Activated naive CD8-positive, alpha-beta T cell treated with anti-CD3 and anti-CD28 coated beads, Interleukin-2, amount 50 U/mL, for 24 hours (primary cell): Measurements from ENCODE around the gene DRD2.

Experiments used
- ATAC-seq: fragments of 150-1000 bp; cut with Tn5 transposase; one replicate; pipeline ENCODE4 v1.10.0; 2021
- DNase-seq: peaks from one replicate; pipeline ENCODE4 v3.0.0; 2021
- H3K27ac Mint-ChIP-seq: one replicate; pipeline ENCODE4 v1.8.0; 2021; ENCODE audit warnings: mild to moderate bottlenecking, mixed read lengths
- H3K27me3 Mint-ChIP-seq: one replicate; pipeline ENCODE4 v1.8.0; 2021; ENCODE audit warnings: mixed read lengths
- H3K36me3 Mint-ChIP-seq: one replicate; pipeline ENCODE4 v1.8.0; 2021; ENCODE audit warnings: low read depth, mixed read lengths
- H3K4me1 Mint-ChIP-seq: one replicate; pipeline ENCODE4 v1.8.0; 2021; ENCODE audit warnings: mixed read lengths
- H3K4me3 Mint-ChIP-seq: one replicate; pipeline ENCODE4 v1.8.0; 2021; ENCODE audit warnings: mild to moderate bottlenecking, moderate library complexity, mixed read lengths
- H3K9me3 Mint-ChIP-seq: one replicate; pipeline ENCODE4 v1.8.0; 2021; ENCODE audit warnings: mixed read lengths

Gene DRD2

DNA sequence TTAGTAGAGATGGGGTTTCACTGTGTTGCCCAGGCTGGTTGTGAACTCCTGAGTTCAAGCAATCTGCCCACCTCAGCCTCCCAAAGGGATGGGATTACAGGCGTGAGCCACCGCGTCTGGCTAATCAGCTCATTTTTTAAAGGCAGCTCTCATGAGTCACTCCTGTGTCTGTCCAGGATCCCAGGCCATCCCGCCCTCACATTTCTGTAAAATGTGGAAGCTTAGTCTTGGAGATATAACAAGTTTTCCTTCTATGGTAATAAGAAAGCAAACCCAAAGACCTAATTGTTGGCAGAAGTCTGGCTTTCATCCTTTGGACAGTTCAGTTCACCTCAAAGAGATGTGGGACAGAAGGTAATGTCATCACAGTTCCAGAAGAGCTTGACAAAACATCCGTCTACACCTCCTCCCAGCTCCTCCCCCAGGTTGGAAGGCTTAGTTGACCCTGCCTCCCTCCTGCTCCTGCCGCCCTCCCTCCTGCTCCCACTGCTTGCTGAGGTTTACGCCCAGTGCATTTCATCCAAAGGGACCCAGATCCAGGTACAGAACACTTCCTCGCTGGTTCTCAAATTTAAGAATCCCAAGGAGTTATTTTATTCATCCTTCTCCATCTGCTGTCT is 6.4 kb downstream of the DRD2 start:
- DNase-seq (no peak), ATAC-seq (no peak)
- Mint-ChIP-seq H3K9me3 (no peaks in the 10 kb centered on the region), H3K27me3 (peaks cover 32% of the 10 kb centered on the region), H3K4me3 (no peak overlapping the region), H3K27ac (no peak overlapping the region), H3K36me3 (no peaks in the 10 kb centered on the region), H3K4me1 (no peaks in the 10 kb centered on the region)

DNA sequence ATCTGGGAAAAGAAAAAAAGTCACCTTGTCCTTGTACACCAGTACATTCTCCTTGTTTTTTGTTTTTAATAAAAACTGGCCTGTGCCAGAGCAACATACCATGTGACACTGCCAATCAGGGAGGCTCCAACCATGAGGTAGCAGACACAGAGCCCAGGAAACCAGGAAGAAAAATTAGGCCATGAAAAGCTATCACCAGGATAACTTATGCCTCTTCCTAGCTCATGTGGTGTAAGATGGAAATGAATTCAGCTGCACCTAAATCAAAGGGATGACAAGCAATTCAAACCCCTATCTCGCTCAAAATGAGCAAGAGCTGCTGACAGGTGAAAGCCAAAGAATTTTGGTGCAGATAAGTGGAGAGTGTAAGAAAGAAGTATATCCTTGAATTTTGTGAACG is 7.7 kb downstream of the DRD2 start:
- H3K36me3 Mint-ChIP-seq: no peaks in the 10 kb centered on the region

DNA sequence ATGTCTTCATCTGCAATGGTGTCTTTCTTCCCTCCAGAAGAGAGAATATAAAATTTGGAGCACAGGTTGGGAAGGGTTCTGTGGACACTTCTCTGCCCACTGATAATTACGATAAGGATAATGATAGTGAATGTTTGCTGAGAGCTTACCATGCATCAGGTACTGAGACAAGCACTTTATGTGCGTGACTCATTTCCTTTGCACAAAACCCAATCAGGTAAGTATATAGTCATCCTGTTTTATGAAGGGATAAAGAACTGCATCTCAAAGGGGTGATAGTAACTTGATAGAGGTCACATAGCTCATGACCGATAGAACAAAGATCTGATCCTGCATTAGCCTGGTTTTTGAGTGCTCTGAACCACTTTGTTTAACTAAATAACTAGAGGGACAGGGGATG is 9.4 kb downstream of the DRD2 start:
- ATAC-seq (no peak), DNase-seq (no peak)
- H3K9me3 Mint-ChIP-seq: no peaks in the 10 kb centered on the region
- peaks cover 15% of the 10 kb centered on the region for H3K27me3 Mint-ChIP-seq
- H3K4me1 Mint-ChIP-seq: no peaks in the 10 kb centered on the region
- no peak overlapping the region for H3K27ac Mint-ChIP-seq
- no peaks in the 10 kb centered on the region for H3K36me3 Mint-ChIP-seq
- no peak overlapping the region for H3K4me3 Mint-ChIP-seq

More for the DNA sequence above, 7.7 kb downstream of the DRD2 start:
- Mint-ChIP-seq H3K4me1 (no peaks in the 10 kb centered on the region), H3K9me3 (no peaks in the 10 kb centered on the region), H3K27me3 (peaks cover 23% of the 10 kb centered on the region), H3K27ac (no peak overlapping the region), H3K4me3 (no peak overlapping the region)
- ATAC-seq (no peak), DNase-seq (no peak)

DNA sequence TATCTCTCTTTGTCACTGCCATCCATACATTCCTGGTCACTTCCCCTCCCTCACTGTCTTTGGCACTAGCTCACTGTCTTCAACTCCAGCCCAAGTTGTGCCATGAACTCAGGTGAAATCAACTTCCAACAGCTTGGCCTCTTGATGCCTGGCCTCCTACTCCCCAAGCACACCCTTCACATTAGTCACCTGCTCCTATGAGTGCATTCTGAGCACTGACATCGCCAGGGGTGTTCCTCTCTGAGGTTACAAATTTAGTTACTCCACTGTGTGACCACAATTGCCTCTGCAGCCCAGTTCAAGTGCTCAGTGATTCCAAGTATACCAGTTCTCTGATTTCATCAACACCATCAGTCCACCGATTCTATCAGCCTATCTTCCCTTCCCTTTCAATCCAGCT is 10.8 kb downstream of the DRD2 start:
- Mint-ChIP-seq H3K4me1 (no peaks in the 10 kb centered on the region), H3K4me3 (no peak overlapping the region), H3K9me3 (no peaks in the 10 kb centered on the region), H3K27ac (no peak overlapping the region), H3K27me3 (peaks cover 12% of the 10 kb centered on the region), H3K36me3 (no peaks in the 10 kb centered on the region)
- no peak for DNase-seq
- no peak for ATAC-seq

DNA sequence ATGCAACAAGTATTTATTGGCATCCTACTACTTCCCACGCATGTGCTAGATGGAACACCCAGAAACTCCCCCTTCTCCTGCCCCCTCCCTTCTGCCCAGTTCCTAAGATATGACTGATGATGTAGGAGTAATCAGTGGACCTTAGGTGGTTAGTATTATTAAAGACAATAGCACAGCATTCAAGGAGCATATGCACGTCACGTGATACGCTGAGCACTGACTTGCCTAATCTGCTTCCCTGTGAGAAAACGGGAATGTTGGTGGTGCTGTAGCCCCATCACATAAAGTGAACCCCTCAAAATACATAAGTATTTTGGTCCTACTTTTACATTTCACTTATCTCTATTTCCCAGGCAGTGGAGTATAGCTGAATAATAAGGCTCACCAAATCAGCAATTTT is 12.4 kb downstream of the DRD2 start:
- ATAC-seq (no peak), DNase-seq (no peak)
- Mint-ChIP-seq H3K4me1 (no peaks in the 10 kb centered on the region), H3K27ac (no peak overlapping the region), H3K9me3 (no peaks in the 10 kb centered on the region), H3K36me3 (no peaks in the 10 kb centered on the region), H3K4me3 (no peak overlapping the region), H3K27me3 (peaks cover 6% of the 10 kb centered on the region)

DNA sequence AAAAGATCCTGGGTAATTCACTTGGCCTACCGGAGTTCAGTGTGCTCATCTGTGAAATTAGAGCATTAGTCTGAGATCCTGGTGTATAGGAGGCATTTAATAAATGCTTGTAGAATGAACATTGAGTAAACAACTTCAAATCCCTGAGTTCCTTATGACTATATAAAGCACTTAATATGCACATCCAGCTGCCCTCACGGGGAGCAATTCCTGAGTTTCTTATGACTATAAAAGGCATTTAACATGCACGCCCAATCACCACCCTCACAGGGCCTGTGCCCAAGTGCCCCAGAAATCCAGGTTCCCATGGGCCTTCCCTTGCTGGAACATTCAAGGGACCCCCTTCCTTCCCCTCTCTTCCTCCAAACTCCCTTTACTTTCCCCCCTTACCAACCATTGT is 13.6 kb downstream of the DRD2 start:
- Mint-ChIP-seq H3K36me3 (no peaks in the 10 kb centered on the region), H3K9me3 (no peaks in the 10 kb centered on the region), H3K4me3 (no peak overlapping the region), H3K4me1 (no peaks in the 10 kb centered on the region), H3K27ac (no peak overlapping the region), H3K27me3 (peaks cover 6% of the 10 kb centered on the region)
- no peak for DNase-seq
- no peak for ATAC-seq

DNA sequence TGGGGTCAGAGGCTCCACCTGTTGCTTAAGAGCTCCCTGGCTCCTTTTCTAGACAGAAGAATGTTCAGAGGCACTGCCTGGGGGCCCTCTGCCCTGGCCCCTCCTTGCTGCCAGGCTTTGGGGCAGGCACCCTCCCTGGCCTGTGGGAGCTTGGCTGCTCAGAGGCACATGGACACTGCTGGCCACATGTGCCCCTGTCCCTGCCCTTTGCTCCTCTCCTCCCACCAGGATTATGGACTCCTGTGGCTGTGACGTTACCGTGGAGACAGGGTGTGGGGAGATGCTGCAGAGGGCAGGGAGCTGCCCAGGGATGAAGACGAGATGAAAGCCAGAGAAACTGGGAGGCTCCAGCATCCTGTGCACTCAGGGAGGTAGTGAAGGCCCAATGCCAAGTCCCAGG is 14.7 kb downstream of the DRD2 start:
- ATAC-seq (no peak), DNase-seq (no peak)
- Mint-ChIP-seq H3K4me1 (no peaks in the 10 kb centered on the region), H3K4me3 (no peak overlapping the region), H3K9me3 (no peaks in the 10 kb centered on the region), H3K36me3 (no peaks in the 10 kb centered on the region), H3K27me3 (peaks cover 8% of the 10 kb centered on the region), H3K27ac (no peak overlapping the region)

DNA sequence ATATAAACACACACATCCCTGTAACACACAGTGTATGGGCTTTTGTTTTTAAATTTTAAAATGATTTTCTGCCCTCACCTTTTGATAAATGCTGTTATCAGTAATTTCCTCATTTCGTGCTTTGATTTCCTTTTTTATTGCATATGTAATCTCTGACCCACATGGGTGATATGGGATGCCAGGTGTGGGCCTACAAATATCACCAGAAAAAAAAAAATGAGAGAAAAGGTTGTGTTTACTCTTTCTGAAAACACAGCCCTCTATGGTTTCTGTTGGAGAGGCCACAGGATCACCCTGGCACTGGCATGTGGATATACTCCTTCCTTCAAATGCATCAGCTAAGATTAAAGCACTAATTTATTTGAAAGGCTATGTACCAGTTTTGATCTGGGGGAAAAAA is 17.0 kb downstream of the DRD2 start:
- no peak overlapping the region for H3K4me3 Mint-ChIP-seq
- no peak for ATAC-seq
- peaks cover 4% of the 10 kb centered on the region for H3K27me3 Mint-ChIP-seq

DNA sequence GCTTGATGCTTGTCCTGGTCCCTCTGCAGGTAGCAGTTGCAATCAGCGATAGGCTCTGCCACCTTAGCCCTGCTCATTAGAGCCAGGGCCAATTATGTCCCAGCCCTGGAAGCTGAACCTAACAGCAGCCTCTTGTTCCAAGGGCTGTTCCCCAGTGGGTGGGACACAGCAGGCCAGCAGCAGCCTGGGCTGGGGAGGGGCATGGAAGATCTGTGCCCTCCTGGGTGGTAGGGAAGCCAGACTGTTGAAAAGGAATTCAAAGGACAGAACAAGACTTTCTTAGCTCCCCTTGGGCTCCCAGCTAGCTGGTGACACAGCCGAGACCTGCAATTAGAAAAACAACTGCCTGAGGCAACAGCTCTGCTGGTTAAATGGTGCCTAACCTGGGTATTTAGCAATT is 17.4 kb downstream of the DRD2 start:
- ATAC-seq (no peak), DNase-seq (no peak)
- Mint-ChIP-seq H3K27me3 (peaks cover 4% of the 10 kb centered on the region), H3K4me3 (no peak overlapping the region), H3K9me3 (no peaks in the 10 kb centered on the region), H3K36me3 (no peaks in the 10 kb centered on the region), H3K27ac (no peak overlapping the region), H3K4me1 (no peaks in the 10 kb centered on the region)

More for the DNA sequence above, 17.0 kb downstream of the DRD2 start:
- no peak for DNase-seq
- H3K27ac Mint-ChIP-seq: no peak overlapping the region
- no peaks in the 10 kb centered on the region for H3K9me3 Mint-ChIP-seq
- no peaks in the 10 kb centered on the region for H3K4me1 Mint-ChIP-seq
- no peaks in the 10 kb centered on the region for H3K36me3 Mint-ChIP-seq

DNA sequence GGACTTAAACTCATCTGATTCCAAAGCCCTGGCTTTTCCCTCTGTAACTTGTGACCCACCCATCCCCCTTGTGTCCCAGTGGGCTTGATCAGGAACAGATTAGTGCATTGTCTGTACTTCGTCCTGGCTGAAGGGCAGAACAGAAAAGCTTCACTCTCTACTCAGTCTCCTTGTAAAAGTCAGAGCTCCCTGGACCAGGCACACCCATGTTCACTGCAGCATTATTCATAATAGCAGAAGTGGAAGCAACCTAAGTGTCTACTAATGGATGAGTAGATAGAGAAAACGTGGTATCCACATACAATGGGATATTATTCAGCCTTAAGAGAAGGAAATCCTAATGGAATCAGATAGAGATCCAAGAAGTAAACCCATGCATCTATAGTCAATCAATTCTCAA is 20.7 kb downstream of the DRD2 start:
- Mint-ChIP-seq H3K27me3 (peaks cover 4% of the 10 kb centered on the region), H3K4me3 (no peak overlapping the region), H3K9me3 (no peaks in the 10 kb centered on the region)

DNA sequence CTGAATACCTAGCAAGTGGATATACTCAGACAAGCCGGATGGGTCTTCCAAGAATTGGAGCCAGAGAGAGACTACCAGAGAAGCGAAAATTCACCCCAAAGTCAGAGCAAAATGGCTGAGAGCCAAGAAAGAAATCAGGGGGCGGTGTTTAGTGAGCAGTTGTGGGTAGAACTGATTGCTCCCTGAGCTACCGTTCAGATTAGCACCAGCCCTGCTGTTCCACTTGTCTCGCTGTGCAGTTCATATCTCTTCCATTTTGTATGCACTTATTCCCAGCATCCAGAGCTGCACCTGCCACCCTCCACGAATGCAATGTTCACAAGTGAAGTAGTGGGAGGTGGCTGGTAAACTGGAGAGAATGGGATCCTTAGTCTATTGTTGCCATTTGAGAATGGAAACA is 25.5 kb downstream of the DRD2 start:
- ATAC-seq: no peak
- no peak overlapping the region for H3K4me3 Mint-ChIP-seq
- H3K9me3 Mint-ChIP-seq: no peaks in the 10 kb centered on the region
- no peak for DNase-seq
- H3K4me1 Mint-ChIP-seq: peaks cover 5% of the 10 kb centered on the region
- peaks cover 6% of the 10 kb centered on the region for H3K27me3 Mint-ChIP-seq
- H3K27ac Mint-ChIP-seq: no peak overlapping the region
- H3K36me3 Mint-ChIP-seq: no peaks in the 10 kb centered on the region

More for the DNA sequence above, 20.7 kb downstream of the DRD2 start:
- Mint-ChIP-seq H3K27ac (no peak overlapping the region), H3K36me3 (no peaks in the 10 kb centered on the region), H3K4me1 (no peaks in the 10 kb centered on the region)
- no peak for DNase-seq
- ATAC-seq: no peak

DNA sequence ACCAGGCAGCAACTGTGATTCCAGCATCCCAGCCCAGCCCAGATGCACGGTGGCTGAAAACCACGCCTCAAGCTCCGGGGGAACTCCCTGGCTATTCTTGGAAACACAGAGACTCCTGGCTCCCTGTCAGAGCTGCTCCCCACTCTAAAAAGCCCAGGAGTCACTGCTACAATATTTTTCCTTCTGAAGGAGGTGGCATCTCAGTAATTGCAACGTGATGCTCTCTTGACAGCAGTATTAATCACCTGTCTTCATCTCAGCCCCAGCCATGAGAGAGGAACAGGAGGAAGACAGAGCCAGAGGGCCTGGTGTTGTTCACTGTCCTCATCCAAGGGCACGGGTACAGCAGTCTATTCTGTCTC is 26.9 kb downstream of the DRD2 start:
- ATAC-seq (no peak), DNase-seq (no peak)
- H3K4me1 Mint-ChIP-seq: peaks cover 5% of the 10 kb centered on the region
- H3K36me3 Mint-ChIP-seq: no peaks in the 10 kb centered on the region
- H3K27me3 Mint-ChIP-seq: peaks cover 6% of the 10 kb centered on the region
- H3K9me3 Mint-ChIP-seq: no peaks in the 10 kb centered on the region
- H3K27ac Mint-ChIP-seq: no peak overlapping the region
- no peak overlapping the region for H3K4me3 Mint-ChIP-seq

DNA sequence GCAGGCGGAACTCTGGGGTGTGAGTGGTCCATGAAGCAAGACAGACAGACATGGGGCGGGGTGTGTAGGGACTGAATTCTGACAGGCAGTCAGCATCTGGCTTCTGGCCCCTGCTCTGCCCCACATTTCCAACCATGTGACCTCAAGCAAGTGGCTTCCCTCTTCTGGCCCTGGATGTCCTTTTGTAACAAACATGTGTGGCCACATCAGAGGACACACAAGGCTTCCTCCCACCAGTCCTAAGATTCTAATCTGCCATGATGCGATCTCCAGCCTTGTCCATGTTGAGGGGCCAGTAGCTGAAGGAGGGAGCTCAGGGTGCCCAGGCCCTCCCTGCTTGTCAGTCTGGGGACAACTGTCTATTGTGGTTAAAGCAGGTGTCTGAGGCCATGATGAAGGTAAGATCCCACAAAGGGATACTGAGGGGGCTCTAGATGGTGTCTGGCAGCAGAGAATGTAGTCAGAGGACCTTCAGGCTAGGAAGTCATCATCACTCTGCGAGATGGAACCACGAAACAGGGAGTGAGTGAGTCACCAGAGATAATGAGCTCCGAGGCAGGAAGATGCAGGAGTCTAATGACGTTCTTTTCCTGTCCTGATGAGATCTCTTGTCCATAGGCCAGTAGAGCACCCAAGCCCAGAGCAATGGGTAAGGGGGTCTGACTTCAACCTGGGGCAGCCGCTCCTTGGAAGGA is 27.4 kb downstream of the DRD2 start:
- peaks cover 5% of the 10 kb centered on the region for H3K4me1 Mint-ChIP-seq
- no peak for DNase-seq
- peak; percentile 58 for ATAC-seq
- peaks cover 6% of the 10 kb centered on the region for H3K27me3 Mint-ChIP-seq
- no peak overlapping the region for H3K4me3 Mint-ChIP-seq
- no peaks in the 10 kb centered on the region for H3K36me3 Mint-ChIP-seq
- no peaks in the 10 kb centered on the region for H3K9me3 Mint-ChIP-seq
- H3K27ac Mint-ChIP-seq: no peak overlapping the region

DNA sequence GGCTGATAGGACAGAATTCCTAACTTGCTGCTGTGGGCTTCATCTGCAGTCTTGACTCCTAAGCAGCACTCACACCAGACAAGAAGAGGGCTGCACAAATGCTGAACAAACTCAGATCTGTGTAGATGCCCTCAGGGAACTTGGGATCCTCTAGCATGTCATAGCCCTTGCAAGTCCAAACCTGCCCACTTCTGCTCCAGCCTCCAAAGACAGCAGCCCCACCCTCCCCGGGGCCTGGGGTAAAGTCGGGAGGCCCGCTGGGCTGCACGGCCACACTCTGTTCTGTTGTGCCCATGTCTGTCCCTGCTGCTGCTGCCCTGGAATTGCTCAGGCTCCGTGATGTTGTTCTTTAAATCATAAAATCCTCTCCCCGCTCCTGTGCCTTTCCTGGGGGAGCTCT is 28.3 kb downstream of the DRD2 start:
- Mint-ChIP-seq H3K4me1 (peaks cover 5% of the 10 kb centered on the region), H3K27me3 (peaks cover 8% of the 10 kb centered on the region), H3K4me3 (no peak overlapping the region), H3K36me3 (no peaks in the 10 kb centered on the region), H3K9me3 (no peaks in the 10 kb centered on the region), H3K27ac (no peak overlapping the region)
- ATAC-seq (no peak), DNase-seq (no peak)

DNA sequence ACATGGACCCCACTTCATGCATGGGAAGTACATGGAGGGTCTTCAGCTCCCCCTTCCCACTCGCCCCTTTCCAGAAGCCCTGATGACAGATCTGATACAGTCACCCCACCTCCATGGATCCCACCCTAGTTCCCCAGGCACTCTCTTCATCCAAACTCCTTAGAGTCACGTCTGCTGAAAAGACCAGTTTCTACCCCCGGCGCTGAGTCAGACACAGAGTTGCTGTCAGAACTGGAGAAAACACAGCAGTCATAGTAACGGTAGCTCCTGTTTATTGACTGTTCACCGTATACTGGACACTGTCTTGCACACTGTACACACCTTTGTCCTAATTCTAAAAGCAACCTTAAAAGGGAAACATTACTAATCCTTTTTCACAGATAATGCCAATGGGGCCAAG is 29.1 kb downstream of the DRD2 start:
- DNase-seq: no peak
- Mint-ChIP-seq H3K4me3 (no peak overlapping the region), H3K27ac (no peak overlapping the region), H3K27me3 (peaks cover 9% of the 10 kb centered on the region), H3K9me3 (no peaks in the 10 kb centered on the region), H3K36me3 (no peaks in the 10 kb centered on the region), H3K4me1 (peaks cover 5% of the 10 kb centered on the region)
- ATAC-seq: peak; percentile 22
